ENCODE measurements around the gene KMT2E. TPM values are rescaled to one million over a fixed set of nuclear protein-coding genes. Genes with fewer than 3 reads are reported as not detected.
"Not testable (repeated sequence)": the region's sequence is repeated elsewhere in the genome, so short reads cannot be mapped to it uniquely, and the experiment has no call there.

The KMT2E gene
- total RNA-seq, 1 donor from 2014 or later: 261 TPM

DNA sequence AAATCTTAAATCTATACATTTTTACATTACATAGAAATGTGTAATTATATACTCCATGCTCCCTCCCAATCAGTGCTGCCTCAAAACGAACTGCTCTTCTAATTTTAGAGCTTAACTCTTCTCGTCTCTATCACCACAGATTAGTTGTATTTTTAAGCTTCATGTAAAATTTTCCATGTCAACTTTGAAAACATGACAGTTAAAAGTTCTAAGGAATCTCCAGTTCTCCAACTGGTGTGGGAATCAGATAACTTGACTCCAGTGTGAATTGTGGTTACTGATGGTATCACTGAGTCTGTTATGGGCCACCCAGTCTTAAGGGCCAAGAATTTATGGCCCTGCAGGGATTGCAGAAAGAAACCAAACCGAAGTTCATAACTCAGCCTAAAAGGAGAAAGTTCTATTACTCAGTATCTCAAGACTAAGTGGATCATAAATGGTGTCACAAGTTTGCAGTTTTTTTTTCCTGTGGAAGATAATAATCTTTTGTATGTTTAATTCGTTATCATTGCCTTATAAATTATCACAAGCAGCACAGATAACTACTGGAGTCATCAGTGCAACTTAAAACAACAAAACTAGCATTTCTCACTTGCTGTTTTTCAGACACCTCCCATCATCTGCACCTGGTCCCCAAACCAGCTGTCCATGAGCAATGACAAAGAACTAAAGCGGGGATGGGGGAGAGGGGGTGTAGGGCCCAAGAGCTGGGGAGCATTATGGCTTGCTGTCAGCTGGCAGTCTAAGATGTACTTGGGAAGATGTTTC lies 31.5 kb upstream of the KMT2E start:
- no peak for DNase-seq

DNA sequence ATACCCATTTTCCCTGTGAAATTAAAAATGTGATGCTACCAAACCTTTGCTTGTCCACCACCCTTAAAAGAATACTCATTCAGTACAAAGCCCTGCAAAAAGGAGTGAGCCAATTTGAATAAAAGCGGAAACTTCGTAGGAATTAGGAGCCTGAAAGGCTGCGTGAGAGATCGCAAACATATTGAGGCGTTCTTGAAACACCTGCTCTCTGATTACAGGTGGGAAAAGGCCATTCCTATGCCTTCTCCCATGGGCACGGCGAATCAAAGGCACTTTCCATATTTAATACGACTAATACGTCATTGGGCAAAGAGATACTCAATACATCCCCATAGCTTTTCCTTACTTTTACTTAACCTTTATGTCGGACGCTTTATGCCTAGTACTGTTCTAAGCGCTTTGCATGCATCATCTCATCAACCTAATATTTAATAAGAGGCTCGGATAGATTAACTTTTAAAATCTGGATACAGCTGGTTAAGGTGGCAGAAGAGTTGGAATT lies 30.9 kb upstream of the KMT2E start:
- no peak for DNase-seq

DNA sequence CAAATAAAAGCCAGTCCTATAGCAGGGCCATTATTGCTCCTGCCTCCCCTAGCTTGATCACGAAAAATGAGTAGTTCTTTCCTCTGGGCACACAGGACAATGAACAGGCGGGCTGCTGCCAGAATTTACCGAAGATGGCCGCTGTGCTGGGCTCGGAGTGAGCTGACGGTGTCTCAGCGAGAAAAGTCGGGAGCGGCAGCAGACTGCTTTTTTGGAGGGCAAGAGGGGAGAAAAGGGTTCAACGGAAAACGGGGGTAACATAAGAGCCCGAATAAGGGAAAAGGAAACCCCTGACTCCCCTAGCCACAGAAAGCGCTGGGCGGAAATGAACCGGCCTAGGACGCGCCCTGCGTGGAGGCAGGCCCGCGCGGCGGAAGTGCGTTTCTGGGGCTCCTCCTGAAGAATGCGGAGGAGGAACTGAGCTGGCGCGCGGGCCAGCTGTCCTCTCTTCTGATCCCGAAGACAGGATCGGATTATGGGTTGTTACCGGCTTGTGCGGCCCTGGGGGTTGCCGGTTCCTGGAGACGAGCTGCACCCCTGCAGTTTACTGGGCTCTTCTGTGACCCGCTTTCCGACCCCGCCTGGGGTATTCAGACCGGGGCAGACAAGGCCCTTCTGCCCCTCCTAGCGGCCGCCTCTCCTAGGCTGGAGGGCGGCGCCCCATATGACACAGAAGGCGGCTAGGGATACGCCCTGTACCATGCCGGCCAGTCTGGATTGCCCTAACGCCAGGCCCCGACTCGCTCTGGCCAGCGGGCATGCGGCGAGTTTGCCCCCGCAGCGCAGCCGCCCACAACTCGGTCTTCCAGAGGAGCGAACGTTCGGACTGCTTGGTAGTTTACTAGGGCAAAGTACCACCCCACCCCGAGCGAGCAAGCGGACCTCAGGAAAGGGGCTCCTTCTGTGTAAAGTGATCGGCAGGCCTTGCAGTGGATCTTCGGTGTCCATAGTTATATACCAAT lies 30.1 kb upstream of the KMT2E start:
- peak; percentile 84 for DNase-seq

GRCh38 chr7:104984585-104985258 lies 29.3 kb upstream of the KMT2E start:
- no peak for DNase-seq

GRCh38 chr7:104985259-104985617 lies 28.8 kb upstream of the KMT2E start:
- DNase-seq: no peak

GRCh38 chr7:104986628-104987259 lies 27.3 kb upstream of the KMT2E start:
- DNase-seq: no peak

- DNase-seq: not testable (repeated sequence)
Measured at GRCh38 chr7:104987403-104987802, 26.6 kb upstream of the KMT2E start.

- no peak for DNase-seq
Measured at GRCh38 chr7:104990983-104991382, 23.0 kb upstream of the KMT2E start.

GRCh38 chr7:104992306-104992705 lies 21.7 kb upstream of the KMT2E start:
- DNase-seq: no peak

- DNase-seq: no peak
Measured at GRCh38 chr7:104993217-104993862, 20.7 kb upstream of the KMT2E start.

GRCh38 chr7:104998040-104998752 lies 15.8 kb upstream of the KMT2E start:
- no peak for DNase-seq

DNA sequence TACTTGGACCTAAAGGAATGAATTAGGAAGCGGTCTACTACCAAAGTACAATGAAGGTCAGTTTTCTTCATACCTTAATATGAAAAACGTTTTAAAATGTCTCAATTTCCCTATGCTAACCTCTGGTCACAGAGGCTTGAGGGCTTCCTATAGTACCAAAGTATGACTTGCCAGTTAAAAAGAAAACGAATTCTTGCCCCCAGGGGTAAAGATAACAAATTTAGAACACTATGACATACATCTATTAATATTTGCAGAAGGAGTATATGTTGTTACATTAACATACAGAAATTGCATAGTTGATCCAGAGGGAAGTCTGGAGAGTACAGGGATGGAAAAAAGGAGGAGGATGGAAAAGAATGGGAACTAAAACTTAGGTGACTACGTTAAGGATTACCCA lies 13.8 kb upstream of the KMT2E start:
- DNase-seq: no peak

GRCh38 chr7:105000927-105001336 lies 13.1 kb upstream of the KMT2E start:
- DNase-seq: no peak

GRCh38 chr7:105001652-105002184 lies 12.3 kb upstream of the KMT2E start:
- DNase-seq: no peak

DNA sequence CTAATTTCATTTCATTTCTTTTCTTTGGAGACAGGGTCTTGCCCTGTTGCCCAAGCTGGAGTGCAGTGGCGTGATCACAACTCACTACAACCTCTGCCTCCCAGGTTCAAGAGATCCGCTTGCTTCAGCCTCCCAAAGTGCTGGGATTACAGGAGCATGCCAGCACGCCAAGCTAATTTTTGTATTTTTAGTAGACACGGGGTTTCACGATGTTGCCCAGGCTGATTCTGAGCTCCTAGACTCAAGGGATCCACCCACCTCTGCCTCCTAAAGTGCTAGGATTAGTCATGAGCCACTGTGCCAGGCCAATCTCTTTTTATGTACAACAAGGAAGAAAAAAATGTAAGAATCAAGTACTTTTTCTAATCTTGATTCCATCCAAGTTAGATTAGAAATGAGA lies 10.7 kb upstream of the KMT2E start:
- peak; percentile 23 for DNase-seq

GRCh38 chr7:105003872-105004510 lies 10.0 kb upstream of the KMT2E start:
- no peak for DNase-seq

GRCh38 chr7:105005006-105005405 lies 9.0 kb upstream of the KMT2E start:
- not testable (repeated sequence) for DNase-seq

DNA sequence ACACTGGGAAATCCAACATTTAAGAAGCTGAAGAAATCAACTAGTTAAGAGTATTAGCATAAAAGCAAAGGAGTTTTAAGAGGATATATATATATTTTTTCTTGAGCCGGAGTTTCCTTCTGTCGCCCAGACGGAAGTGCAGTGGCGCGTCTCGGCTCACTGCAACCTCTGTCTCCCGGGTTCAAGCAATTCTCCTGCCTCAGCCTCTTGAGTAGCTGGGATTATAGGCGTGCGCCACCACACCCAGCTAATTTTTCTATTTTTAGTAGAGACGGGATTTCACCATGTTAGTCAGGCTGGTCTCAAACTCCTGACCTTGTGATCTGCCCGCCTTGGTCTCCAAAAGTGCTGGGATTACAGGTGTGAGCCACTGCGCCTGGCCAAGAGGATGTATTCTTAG lies 8.5 kb upstream of the KMT2E start:
- not testable (repeated sequence) for DNase-seq

GRCh38 chr7:105006367-105007136 lies 7.5 kb upstream of the KMT2E start:
- DNase-seq: no peak

All from occipital lobe (tissue), 2 donors.